ENCODE results near the gene GPATCH8. TPM values are rescaled to one million over a fixed set of nuclear protein-coding genes. Genes with fewer than 3 reads are reported as not detected.

Gene GPATCH8
- total RNA-seq, 2 experiments from 2014 or later: 76.0 to 76.9 TPM

DNA sequence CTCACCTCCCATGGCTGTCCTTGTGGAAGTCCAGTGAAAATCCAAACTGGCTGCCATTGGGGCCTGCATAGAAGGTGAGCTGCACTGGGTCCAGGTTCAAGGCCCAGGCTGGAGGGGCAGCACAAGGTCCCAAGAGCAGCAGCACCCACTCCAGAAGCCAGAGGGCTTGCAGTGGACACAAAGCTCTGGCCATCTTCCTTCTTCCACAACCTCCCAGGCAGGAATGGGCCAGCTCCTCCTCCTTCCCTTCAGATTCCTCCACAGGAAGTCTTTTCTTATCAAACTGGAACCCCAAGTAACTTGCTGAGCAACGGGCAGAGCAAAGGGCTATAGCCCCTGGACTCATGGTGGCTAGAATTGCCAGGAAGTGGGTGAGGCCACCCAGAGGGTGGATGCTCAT, 113.9 kb downstream of the GPATCH8 start, which contains the start of gene ITGA2B:
Gene ITGA2B (minus strand): TSS at position 369 of the 400 bp plus-strand sequence. CDS start 176 bp downstream, at position 193.
- TF ChIP-seq, protein P1, sequence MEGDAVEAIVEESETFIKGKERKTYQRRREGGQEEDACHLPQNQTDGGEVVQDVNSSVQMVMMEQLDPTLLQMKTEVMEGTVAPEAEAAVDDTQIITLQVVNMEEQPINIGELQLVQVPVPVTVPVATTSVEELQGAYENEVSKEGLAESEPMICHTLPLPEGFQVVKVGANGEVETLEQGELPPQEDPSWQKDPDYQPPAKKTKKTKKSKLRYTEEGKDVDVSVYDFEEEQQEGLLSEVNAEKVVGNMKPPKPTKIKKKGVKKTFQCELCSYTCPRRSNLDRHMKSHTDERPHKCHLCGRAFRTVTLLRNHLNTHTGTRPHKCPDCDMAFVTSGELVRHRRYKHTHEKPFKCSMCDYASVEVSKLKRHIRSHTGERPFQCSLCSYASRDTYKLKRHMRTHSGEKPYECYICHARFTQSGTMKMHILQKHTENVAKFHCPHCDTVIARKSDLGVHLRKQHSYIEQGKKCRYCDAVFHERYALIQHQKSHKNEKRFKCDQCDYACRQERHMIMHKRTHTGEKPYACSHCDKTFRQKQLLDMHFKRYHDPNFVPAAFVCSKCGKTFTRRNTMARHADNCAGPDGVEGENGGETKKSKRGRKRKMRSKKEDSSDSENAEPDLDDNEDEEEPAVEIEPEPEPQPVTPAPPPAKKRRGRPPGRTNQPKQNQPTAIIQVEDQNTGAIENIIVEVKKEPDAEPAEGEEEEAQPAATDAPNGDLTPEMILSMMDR (IDR thresholded peaks at IDR 0.05): no peak
- intact Hi-C loops (cut with DNase I, micrococcal nuclease): no loop called here
- Mint-ChIP-seq H3K27ac (no peak within 1 kb of the TSS), H3K27me3 (peaks cover 20% of the 10 kb centered on the region), H3K36me3 (ENCODE audit: low read depth) (no peaks in the 10 kb centered on the region), H3K4me1 (ENCODE audit: low read depth) (peaks cover 12% of the 10 kb centered on the region), H3K9me3 (no peaks in the 10 kb centered on the region), H3K4me3 (no peak within 1 kb of the TSS)
- Histone ChIP-seq H3K9me3 (ENCODE audit: control insufficient read depth in 1 of 2, insufficient read depth in 1 of 2, low read length in 2 of 2) (peaks cover 0 to 6% of the 10 kb centered on the region in 2 experiments), H3K36me3 (ENCODE audit: insufficient read depth, low read length) (no peaks in the 10 kb centered on the region), H3K4me3 (ENCODE audit: low read length) (no peak within 1 kb of the TSS), H3K4me1 (ENCODE audit: insufficient read depth, low read length) (peaks cover 21% of the 10 kb centered on the region), H3K27me3 (ENCODE audit: control insufficient read depth in 1 of 2, insufficient read depth in 2 of 2, low read length in 2 of 2) (peaks cover 9 to 16% of the 10 kb centered on the region in 2 experiments), H3K27ac (ENCODE audit: low read depth in 1 of 2, low read length in 2 of 2) (no peak within 1 kb of the TSS)
- CTCF ChIA-PET: no interaction called here
- ATAC-seq (ENCODE audit: poor library complexity) (no peak), DNase-seq (no peak)
- POLR2A ChIA-PET: no interaction called here

DNA sequence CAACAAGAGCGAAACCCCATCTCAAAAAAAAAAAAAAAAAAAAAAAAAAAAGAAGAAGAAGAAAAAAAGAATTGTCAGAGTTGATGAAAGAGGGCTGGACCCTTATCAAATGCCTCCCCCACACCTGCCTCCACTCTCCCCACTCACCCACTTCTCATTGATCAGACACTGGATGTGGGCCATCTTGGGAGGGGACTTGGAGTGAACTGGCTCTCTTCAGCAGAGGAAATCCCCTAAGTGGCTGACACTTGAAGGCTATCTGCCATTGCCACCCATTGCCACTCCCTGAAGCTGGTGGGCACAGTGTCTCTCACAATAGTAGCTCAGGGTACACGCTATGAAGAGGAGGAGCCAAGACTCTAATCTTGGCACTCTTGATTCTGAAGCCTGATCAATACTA, 115.4 kb downstream of the GPATCH8 start:
- TF ChIP-seq, protein P1 (IDR thresholded peaks at IDR 0.05): no peak
- Mint-ChIP-seq H3K27ac (no peak overlapping the region), H3K4me3 (no peak overlapping the region), H3K36me3 (ENCODE audit: low read depth) (no peaks in the 10 kb centered on the region), H3K9me3 (no peaks in the 10 kb centered on the region), H3K27me3 (peaks cover 26% of the 10 kb centered on the region), H3K4me1 (ENCODE audit: low read depth) (peaks cover 12% of the 10 kb centered on the region)
- POLR2A ChIA-PET: no interaction called here
- no peak overlapping the region for H3K4me3 ChIP-seq (ENCODE audit: low read length)
- DNase-seq (peak in 1 of 14 experiments; percentile 14), ATAC-seq (ENCODE audit: poor library complexity) (no peak)
- no peak overlapping the region for H3K27ac ChIP-seq (ENCODE audit: low read depth in 1 of 2, low read length in 2 of 2)
- H3K4me1 ChIP-seq (ENCODE audit: insufficient read depth, low read length): peaks cover 21% of the 10 kb centered on the region
- intact Hi-C loops (cut with DNase I, micrococcal nuclease): no loop called here
- peaks cover 9 to 18% of the 10 kb centered on the region in 2 experiments for H3K27me3 ChIP-seq (ENCODE audit: control insufficient read depth in 1 of 2, insufficient read depth in 2 of 2, low read length in 2 of 2)
- H3K9me3 ChIP-seq (ENCODE audit: control insufficient read depth in 1 of 2, insufficient read depth in 1 of 2, low read length in 2 of 2): peaks cover 0 to 6% of the 10 kb centered on the region in 2 experiments
- CTCF ChIA-PET: no interaction called here
- H3K36me3 ChIP-seq (ENCODE audit: insufficient read depth, low read length): no peaks in the 10 kb centered on the region

DNA sequence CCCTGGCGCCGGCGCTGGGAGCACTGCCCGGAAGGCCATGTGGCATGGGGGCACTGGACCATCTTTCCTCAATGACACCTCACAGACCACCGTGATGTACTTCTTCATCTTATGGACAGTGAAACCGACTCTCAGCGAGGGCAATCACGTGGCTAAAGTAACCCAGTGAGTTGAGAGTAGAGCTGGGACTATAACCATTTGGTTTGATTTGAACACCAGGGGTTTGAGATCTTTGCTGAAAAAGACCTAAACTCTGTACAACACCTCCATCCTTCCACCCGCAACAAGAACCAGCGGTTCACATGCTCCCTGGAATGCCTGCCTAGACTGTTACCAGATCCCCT, 117.1 kb downstream of the GPATCH8 start:
- peaks cover 26% of the 10 kb centered on the region for H3K27me3 Mint-ChIP-seq
- intact Hi-C loops (cut with DNase I, micrococcal nuclease): no loop called here
- ChIA-PET CTCF (no interaction called here), POLR2A (interaction anchor here (2.1 kb wide), 1 partner anchor 11 kb away, joined by 7 read pairs; no protein-coding TSS in a partner anchor)
- H3K27ac ChIP-seq (ENCODE audit: low read depth in 1 of 2, low read length in 2 of 2): no peak overlapping the region
- H3K9me3 ChIP-seq (ENCODE audit: control insufficient read depth in 1 of 2, insufficient read depth in 1 of 2, low read length in 2 of 2): peaks cover 0 to 6% of the 10 kb centered on the region in 2 experiments
- no peaks in the 10 kb centered on the region for H3K36me3 Mint-ChIP-seq (ENCODE audit: low read depth)
- DNase-seq (peak in 1 of 14 experiments; percentile 0), ATAC-seq (ENCODE audit: poor library complexity) (no peak)
- no peaks in the 10 kb centered on the region for H3K9me3 Mint-ChIP-seq
- TF ChIP-seq, protein P1 (IDR thresholded peaks at IDR 0.05): no peak
- peaks cover 21% of the 10 kb centered on the region for H3K4me1 ChIP-seq (ENCODE audit: insufficient read depth, low read length)
- H3K4me3 ChIP-seq (ENCODE audit: low read length): no peak overlapping the region
- H3K27me3 ChIP-seq (ENCODE audit: control insufficient read depth in 1 of 2, insufficient read depth in 2 of 2, low read length in 2 of 2): peaks cover 9 to 18% of the 10 kb centered on the region in 2 experiments
- peaks cover 12% of the 10 kb centered on the region for H3K4me1 Mint-ChIP-seq (ENCODE audit: low read depth)
- H3K36me3 ChIP-seq (ENCODE audit: insufficient read depth, low read length): no peaks in the 10 kb centered on the region
- H3K27ac Mint-ChIP-seq: no peak overlapping the region
- H3K4me3 Mint-ChIP-seq: peak overlapping the region; percentile 84
